HEK293T (cell line): ENCODE results near the gene ADAM22.

Experiments used
- CTBP1 ChIP-seq: fragments of 450-650 bp; IDR thresholded peaks from 2 replicates; pipeline ENCODE4 v1.6.1; 2016; ENCODE audit warnings: borderline replicate concordance
- FOXM1 ChIP-seq: fragments of 450-650 bp; IDR thresholded peaks from 2 replicates; pipeline ENCODE4 v1.6.1; 2017; ENCODE audit warnings: mild to moderate bottlenecking, borderline replicate concordance
- LEF1 ChIP-seq: fragments of 450-650 bp; IDR thresholded peaks from 2 replicates; pipeline ENCODE4 v1.6.1; 2017; ENCODE audit warnings: mild to moderate bottlenecking, borderline replicate concordance
- SP1 ChIP-seq: fragments of 450-650 bp; IDR thresholded peaks from 2 replicates; pipeline ENCODE4 v1.6.1; 2017
- ZNF384 ChIP-seq: fragments of 450-650 bp; IDR thresholded peaks from 2 replicates; pipeline ENCODE4 v1.6.1; 2016

- TF ChIP-seq LEF1, result no peak
- no peak for TF ChIP-seq SP1
- no peak for TF ChIP-seq CTBP1
- no peak for TF ChIP-seq FOXM1
- TF ChIP-seq ZNF384, result no peak
Observed at GRCh38 chr7:88200789-88201188, 266.7 kb downstream of the ADAM22 start.
